Measurements from ENCODE around the gene COPB1. TPM values are rescaled to one million over a fixed set of nuclear protein-coding genes. Genes with fewer than 3 reads are reported as not detected.

COPB1 gene
- total and polyA plus RNA-seq, 2 of the 13 experiments (the other 11 are each of a cell fraction or from before 2014, with no cell fraction given): 114 to 195 TPM

GRCh38 chr11:14499560-14500180 is at the start of gene COPB1 (continued):
- TF ChIP-seq IRX3 (CRISPR knock-in tag; IDR thresholded peaks at IDR 0.05; ENCODE audit: borderline replicate concordance, low read depth) (no peak), SPEN (CRISPR knock-in tag; IDR thresholded peaks at IDR 0.05; ENCODE audit: low read depth) (peak; percentile 88), JUN (CRISPR knock-in tag; IDR thresholded peaks at IDR 0.05) (no peak), ZNF280D (CRISPR knock-in tag; IDR thresholded peaks at IDR 0.05) (peak; percentile 71; the same call in 1 of the 2 replicates), GLI4 (CRISPR knock-in tag; IDR thresholded peaks at IDR 0.05; ENCODE audit: borderline replicate concordance) (no peak), ZNF549 (CRISPR knock-in tag; IDR thresholded peaks at IDR 0.05) (no peak), SOX5 (CRISPR knock-in tag; IDR thresholded peaks at IDR 0.05; ENCODE audit: borderline replicate concordance) (peak; percentile 51; the same call in 1 of the 2 replicates), CREB1 (IDR thresholded peaks at IDR 0.05) (peak; percentile 66), CREB1 (CRISPR knock-in tag; IDR thresholded peaks at IDR 0.05) (peak; percentile 87), ZNF75D (CRISPR knock-in tag; IDR thresholded peaks at IDR 0.05; ENCODE audit: borderline replicate concordance) (no peak), RAD51 (IDR thresholded peaks at IDR 0.05; ENCODE audit: borderline replicate concordance) (no peak), MXD4 (CRISPR knock-in tag; IDR thresholded peaks at IDR 0.05) (no peak; the same call in 1 of the 2 replicates), TCF7L2 (IDR thresholded peaks at IDR 0.05; ENCODE audit: low read depth, low read length) (no peak), AHR (CRISPR knock-in tag; IDR thresholded peaks at IDR 0.05) (no peak), KDM3A (CRISPR knock-in tag; IDR thresholded peaks at IDR 0.05; ENCODE audit: low read depth) (0 out of 2 replicates have a peak, but pooled peaks have one; percentile 29), ATAD3A (CRISPR knock-in tag; IDR thresholded peaks at IDR 0.05) (no peak), TEAD3 (CRISPR knock-in tag; optimal IDR thresholded peaks at IDR 0.05; ENCODE audit: borderline replicate concordance) (peak; percentile 49), RBM22 (optimal IDR thresholded peaks at IDR 0.05; ENCODE audit: low read length) (no peak), HNF4G (IDR thresholded peaks at IDR 0.05; ENCODE audit: borderline replicate concordance, low read depth, low read length) (peak; percentile 24; the same call in 1 of the 2 replicates), HNF4G (CRISPR knock-in tag; IDR thresholded peaks at IDR 0.05; ENCODE audit: borderline replicate concordance, low read depth) (no peak), KLF11 (CRISPR knock-in tag; IDR thresholded peaks at IDR 0.05) (no peak), NFRKB (IDR thresholded peaks at IDR 0.05) (no peak), PCBP1 (IDR thresholded peaks at IDR 0.05; ENCODE audit: borderline replicate concordance, low read depth, low read length) (0 out of 2 replicates have a peak, but pooled peaks have one; percentile 80)
- TF ChIP-seq, protein P1, sequence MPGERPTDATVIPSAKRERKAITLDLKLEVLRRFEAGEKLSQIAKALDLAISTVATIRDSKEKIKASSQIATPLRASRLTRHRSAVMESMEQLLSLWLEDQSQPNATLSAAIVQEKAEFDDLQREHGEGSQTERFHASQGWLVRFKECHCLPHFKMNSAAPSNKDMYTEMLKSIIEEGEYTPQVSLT (CRISPR knock-in tag; IDR thresholded peaks at IDR 0.05; ENCODE audit: borderline replicate concordance, low read depth): 0 out of 2 replicates have a peak, but pooled peaks have one; percentile 45
- TF ChIP-seq, protein P2, sequence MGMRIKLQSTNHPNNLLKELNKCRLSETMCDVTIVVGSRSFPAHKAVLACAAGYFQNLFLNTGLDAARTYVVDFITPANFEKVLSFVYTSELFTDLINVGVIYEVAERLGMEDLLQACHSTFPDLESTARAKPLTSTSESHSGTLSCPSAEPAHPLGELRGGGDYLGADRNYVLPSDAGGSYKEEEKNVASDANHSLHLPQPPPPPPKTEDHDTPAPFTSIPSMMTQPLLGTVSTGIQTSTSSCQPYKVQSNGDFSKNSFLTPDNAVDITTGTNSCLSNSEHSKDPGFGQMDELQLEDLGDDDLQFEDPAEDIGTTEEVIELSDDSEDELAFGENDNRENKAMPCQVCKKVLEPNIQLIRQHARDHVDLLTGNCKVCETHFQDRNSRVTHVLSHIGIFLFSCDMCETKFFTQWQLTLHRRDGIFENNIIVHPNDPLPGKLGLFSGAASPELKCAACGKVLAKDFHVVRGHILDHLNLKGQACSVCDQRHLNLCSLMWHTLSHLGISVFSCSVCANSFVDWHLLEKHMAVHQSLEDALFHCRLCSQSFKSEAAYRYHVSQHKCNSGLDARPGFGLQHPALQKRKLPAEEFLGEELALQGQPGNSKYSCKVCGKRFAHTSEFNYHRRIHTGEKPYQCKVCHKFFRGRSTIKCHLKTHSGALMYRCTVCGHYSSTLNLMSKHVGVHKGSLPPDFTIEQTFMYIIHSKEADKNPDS (CRISPR knock-in tag; IDR thresholded peaks at IDR 0.05): peak; percentile 62; the same call in 1 of the 2 replicates
- TF ChIP-seq, protein P3, sequence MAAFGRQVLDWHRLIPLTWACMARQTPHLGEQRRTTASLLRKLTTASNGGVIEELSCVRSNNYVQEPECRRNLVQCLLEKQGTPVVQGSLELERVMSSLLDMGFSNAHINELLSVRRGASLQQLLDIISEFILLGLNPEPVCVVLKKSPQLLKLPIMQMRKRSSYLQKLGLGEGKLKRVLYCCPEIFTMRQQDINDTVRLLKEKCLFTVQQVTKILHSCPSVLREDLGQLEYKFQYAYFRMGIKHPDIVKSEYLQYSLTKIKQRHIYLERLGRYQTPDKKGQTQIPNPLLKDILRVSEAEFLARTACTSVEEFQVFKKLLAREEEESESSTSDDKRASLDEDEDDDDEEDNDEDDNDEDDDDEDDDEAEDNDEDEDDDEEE (CRISPR knock-in tag; IDR thresholded peaks at IDR 0.05): no peak
